Right atrium auricular region (tissue), 2 donors: Measurements from ENCODE around the gene DMRTA1. TPM values are rescaled to one million over a fixed set of nuclear protein-coding genes. Genes with fewer than 3 reads are reported as not detected.

Experiments used
- DNase-seq: peaks from one replicate; pipeline ENCODE4 v3.0.0-alpha.2; 2019; ENCODE audit warnings: low spot score
- H3K27ac ChIP-seq, 2 donors: fragments of 200-600 bp; sonication (generic); 1 replicate in 1 of 2; 2 replicates in 1 of 2; pipeline ENCODE4 v1.5.1; 2016 to 2019
- H3K27me3 ChIP-seq, 2 donors: fragments of 200-600 bp; sonication (generic); one replicate each; pipeline versions ENCODE4 v1.5.1 to v1.6.0; 2017 to 2019
- H3K36me3 ChIP-seq: fragments of 200-600 bp; sonication (generic); one replicate; pipeline ENCODE4 v1.5.1; 2016
- H3K4me1 ChIP-seq, 2 donors: fragments of 200-600 bp; sonication (generic); one replicate each; pipeline versions ENCODE4 v1.5.1 to v1.6.0; 2017 to 2019
- H3K4me3 ChIP-seq, 2 donors: fragments of 200-600 bp; sonication (generic); 1 replicate in 1 of 2; 2 replicates in 1 of 2; pipeline ENCODE4 v1.5.1; 2017 to 2019; ENCODE audit warnings: mild to moderate bottlenecking in 1 of 2, moderate library complexity in 1 of 2
- H3K9me3 ChIP-seq, 2 donors: fragments of 200-600 bp; sonication (generic); one replicate each; pipeline ENCODE4 v1.5.1; 2019
- CTCF ChIP-seq, 2 donors: fragments of 200-600 bp; sonication (generic); IDR thresholded peaks; one replicate each; pipeline ENCODE4 v1.5.1; 2019; ENCODE audit warnings: antibody characterized with exemption in 2 of 2
- total RNA-seq, 2 donors: library from RNA; depleted of rRNA; stranded (reverse); fragments of >200 nt; gene quantifications; one replicate each; pipeline ENCODE4 v1.1.0, GENCODE V29; 2016

DMRTA1 gene
- total RNA-seq, 2 donors from 2014 or later = 0.43 to 0.74 TPM

- Histone ChIP-seq H3K9me3 (no peaks in the 10 kb centered on the region), H3K36me3 (no peaks in the 10 kb centered on the region), H3K27me3 (no peaks in the 10 kb centered on the region), H3K4me3 (no peak overlapping the region), H3K27ac (no peak overlapping the region), H3K4me1 (peaks cover 0 to 12% of the 10 kb centered on the region in 2 donors)
- TF ChIP-seq CTCF (IDR thresholded peaks at IDR 0.05) = no peak
- no peak for DNase-seq
Observed at GRCh38 chr9:22449719-22450118, 3.1 kb downstream of the DMRTA1 start.

- DNase-seq = peak; percentile 76
- H3K36me3 ChIP-seq = no peaks in the 10 kb centered on the region
- H3K4me3 ChIP-seq = no peak overlapping the region
- peak; percentile 65 to 79 for TF ChIP-seq CTCF (IDR thresholded peaks at IDR 0.05)
- H3K27me3 ChIP-seq = no peaks in the 10 kb centered on the region
- no peak overlapping the region for H3K27ac ChIP-seq
- H3K9me3 ChIP-seq = no peaks in the 10 kb centered on the region
- H3K4me1 ChIP-seq = peaks cover 0 to 3% of the 10 kb centered on the region in 2 donors
Observed at GRCh38 chr9:22452415-22453010, 5.9 kb downstream of the DMRTA1 start.

GRCh38 chr9:22454016-22454415 is 7.4 kb downstream of the DMRTA1 start:
- no peaks in the 10 kb centered on the region for H3K27me3 ChIP-seq
- H3K4me1 ChIP-seq = no peaks in the 10 kb centered on the region
- H3K36me3 ChIP-seq = no peaks in the 10 kb centered on the region
- TF ChIP-seq CTCF (IDR thresholded peaks at IDR 0.05) = no peak
- no peaks in the 10 kb centered on the region for H3K9me3 ChIP-seq
- no peak for DNase-seq
- H3K4me3 ChIP-seq = no peak overlapping the region
- no peak overlapping the region for H3K27ac ChIP-seq

DNA sequence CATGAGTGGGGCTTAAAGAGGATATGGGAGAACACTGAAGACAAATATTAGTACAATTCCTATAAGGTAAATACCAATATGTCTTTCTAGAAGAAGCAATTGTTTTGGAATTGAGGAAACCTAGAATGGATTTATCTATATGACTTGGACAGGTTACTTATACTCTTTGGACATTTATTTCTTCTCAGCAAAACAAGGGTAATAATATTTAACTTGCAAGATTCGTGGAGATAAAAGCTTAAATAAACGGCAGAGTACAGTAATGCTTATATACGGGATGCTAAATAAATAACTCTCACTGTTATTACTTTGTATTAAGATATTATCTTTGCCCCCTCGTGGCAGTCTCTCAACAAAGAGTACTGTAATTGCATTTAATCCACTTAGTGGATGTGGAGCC is 8.6 kb downstream of the DMRTA1 start:
- no peaks in the 10 kb centered on the region for H3K9me3 ChIP-seq
- no peak for DNase-seq
- no peak for TF ChIP-seq CTCF (IDR thresholded peaks at IDR 0.05)

DNA sequence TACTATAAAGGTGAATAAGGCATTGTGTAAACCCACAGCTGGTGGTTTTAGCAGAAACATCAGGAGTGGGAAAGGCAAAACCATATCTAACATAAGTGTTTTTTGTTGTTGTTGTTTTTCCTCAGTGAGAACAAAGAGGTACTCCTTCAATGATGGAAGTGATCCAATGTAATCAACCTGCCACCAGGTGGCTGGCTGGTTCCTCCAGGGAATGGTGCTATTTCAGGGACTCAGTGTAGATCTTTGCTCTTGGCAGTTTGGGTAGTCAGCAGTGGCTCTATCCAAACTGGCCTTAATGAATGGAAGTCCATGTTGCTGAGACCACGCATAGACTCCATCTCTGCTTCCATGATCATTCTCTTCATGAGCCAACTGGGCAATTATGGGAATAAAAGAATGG is 10.8 kb downstream of the DMRTA1 start:
- Histone ChIP-seq H3K36me3 (no peaks in the 10 kb centered on the region), H3K4me1 (no peaks in the 10 kb centered on the region), H3K4me3 (no peak overlapping the region), H3K27ac (no peak overlapping the region), H3K9me3 (no peaks in the 10 kb centered on the region), H3K27me3 (no peaks in the 10 kb centered on the region)
- no peak for TF ChIP-seq CTCF (IDR thresholded peaks at IDR 0.05)
- no peak for DNase-seq

More for the DNA sequence above, 8.6 kb downstream of the DMRTA1 start:
- H3K27ac ChIP-seq = no peak overlapping the region
- no peaks in the 10 kb centered on the region for H3K4me1 ChIP-seq
- no peaks in the 10 kb centered on the region for H3K27me3 ChIP-seq
- no peak overlapping the region for H3K4me3 ChIP-seq
- no peaks in the 10 kb centered on the region for H3K36me3 ChIP-seq

DNA sequence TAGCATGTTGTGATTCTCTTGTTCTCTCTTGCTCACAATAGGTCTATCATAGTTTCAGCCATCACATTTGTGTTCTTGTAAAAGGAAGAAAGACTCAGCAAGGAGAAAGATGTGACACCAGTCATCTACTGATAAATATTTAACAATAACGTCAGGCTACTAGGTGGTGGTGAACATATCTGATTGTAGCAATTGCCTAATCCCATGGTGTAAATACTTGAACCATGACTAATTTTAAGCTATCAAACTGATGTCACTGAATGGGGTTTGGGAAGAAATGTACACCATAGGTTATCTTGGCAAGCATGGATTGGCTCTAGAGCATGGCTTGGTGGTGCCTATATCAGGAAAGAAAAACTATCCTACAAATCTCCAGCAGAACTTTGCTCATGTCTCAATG is 16.6 kb downstream of the DMRTA1 start:
- no peaks in the 10 kb centered on the region for H3K36me3 ChIP-seq
- TF ChIP-seq CTCF (IDR thresholded peaks at IDR 0.05) = no peak
- no peak for DNase-seq
- no peaks in the 10 kb centered on the region for H3K4me1 ChIP-seq
- no peak overlapping the region for H3K4me3 ChIP-seq
- H3K27me3 ChIP-seq = no peaks in the 10 kb centered on the region
- H3K9me3 ChIP-seq = no peaks in the 10 kb centered on the region
- no peak overlapping the region for H3K27ac ChIP-seq
